ENCODE data around the gene BEND7.

DNA sequence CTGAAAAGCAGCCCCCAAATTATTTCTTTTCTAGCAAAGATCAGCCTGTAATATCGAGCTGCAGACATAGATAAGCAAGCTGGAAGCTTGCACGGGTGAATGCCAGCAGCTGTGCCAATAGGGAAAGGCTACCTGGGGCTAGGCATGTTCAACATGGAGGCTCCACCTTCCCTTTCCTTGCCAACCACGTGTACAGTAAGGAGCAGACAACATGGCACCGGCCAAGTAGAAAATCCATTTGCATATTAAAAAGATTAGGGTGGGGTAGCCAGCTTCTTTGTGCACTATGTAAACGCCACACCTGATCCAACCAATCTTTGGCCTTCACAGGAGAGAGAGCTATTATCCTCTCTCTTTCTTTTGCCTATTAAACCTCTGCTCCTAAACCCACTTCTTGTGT is 124.0 kb downstream of the BEND7 start:
- TF ChIP-seq POLR2AphosphoS5 (IDR thresholded peaks at IDR 0.05), result no peak
- TF ChIP-seq, protein P1, sequence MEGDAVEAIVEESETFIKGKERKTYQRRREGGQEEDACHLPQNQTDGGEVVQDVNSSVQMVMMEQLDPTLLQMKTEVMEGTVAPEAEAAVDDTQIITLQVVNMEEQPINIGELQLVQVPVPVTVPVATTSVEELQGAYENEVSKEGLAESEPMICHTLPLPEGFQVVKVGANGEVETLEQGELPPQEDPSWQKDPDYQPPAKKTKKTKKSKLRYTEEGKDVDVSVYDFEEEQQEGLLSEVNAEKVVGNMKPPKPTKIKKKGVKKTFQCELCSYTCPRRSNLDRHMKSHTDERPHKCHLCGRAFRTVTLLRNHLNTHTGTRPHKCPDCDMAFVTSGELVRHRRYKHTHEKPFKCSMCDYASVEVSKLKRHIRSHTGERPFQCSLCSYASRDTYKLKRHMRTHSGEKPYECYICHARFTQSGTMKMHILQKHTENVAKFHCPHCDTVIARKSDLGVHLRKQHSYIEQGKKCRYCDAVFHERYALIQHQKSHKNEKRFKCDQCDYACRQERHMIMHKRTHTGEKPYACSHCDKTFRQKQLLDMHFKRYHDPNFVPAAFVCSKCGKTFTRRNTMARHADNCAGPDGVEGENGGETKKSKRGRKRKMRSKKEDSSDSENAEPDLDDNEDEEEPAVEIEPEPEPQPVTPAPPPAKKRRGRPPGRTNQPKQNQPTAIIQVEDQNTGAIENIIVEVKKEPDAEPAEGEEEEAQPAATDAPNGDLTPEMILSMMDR (IDR thresholded peaks at IDR 0.05), result no peak
